ENCODE results near the gene ANKRD55.
"Not testable (repeated sequence)": the region's sequence is repeated elsewhere in the genome, so short reads cannot be mapped to it uniquely, and the experiment has no call there.

Gene ANKRD55

DNA sequence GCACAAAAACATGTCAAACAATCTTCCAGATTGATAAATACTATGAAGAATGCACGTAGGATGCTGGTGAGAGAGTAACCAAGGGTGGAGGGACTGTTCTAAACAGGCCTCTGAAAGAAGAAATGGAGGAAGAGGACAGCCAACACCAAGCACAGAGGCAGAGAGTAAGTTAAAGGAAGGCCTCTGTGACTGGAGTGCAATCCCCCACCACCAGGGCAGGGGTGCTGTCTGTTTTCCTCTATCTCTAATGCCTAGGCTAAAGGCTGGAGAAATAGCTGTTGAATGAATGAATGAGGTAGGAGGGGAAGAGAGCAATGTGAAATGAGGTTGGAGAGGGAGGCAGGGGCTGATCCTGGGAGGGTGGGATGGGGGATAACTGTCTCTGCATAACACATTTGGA is 88.9 kb downstream of the ANKRD55 start:
- DNase-seq (ENCODE audit: low read depth in 2 of 2): no peak

DNA sequence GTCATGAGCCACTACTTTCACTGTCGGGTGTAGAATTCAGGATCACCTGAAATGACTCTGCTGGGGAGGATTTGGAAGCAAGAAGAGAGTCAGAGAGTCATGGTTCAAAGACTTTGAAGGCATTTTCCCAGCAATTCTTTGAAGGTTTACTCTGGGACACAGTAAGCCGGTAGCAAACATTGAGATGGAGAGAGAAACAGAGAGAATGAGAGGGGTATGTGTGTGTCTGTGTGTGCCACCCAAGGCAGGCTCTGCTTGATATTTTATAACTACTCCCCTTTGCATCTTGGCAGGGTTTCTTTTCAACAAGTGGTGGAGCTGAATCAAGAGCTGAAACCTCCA is 89.8 kb downstream of the ANKRD55 start:
- no peak for DNase-seq (ENCODE audit: low read depth in 2 of 2)

DNA sequence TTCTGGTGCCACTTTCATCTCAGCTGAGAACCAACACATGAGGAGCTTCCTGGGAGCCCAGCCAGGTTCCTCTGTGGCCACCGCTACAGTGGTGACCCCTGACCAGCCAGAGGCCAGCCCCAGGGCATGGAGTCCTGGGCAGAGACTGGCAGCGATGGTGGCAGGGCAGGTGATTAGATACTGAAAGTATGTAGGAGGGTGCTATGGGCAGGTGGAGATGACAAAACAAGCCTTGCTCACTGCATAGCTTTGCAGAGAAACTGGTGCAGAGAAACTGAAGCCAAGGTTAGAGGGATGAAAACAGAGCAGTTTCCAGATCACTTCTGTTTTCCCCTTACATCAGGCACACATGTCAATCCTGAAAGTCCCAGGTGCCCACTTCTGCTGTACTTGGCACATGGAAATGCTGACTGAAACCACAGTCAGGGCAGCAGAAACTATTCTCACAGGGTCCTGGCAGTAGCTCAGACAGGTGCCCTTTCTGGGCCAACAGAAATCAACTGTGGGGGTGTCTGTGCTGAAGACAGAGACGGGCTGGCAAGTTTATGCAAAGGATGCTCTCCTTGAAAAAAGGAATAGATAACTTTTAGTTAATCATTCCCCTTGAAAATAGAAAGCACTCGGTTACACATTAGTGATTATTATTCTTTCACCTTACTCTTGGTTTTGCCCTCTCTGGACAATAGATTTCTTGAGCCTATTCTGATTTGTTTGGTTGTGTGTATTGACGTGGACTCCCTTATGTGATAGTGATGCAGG is 90.3 kb downstream of the ANKRD55 start:
- DNase-seq (ENCODE audit: low read depth in 2 of 2): no peak

DNA sequence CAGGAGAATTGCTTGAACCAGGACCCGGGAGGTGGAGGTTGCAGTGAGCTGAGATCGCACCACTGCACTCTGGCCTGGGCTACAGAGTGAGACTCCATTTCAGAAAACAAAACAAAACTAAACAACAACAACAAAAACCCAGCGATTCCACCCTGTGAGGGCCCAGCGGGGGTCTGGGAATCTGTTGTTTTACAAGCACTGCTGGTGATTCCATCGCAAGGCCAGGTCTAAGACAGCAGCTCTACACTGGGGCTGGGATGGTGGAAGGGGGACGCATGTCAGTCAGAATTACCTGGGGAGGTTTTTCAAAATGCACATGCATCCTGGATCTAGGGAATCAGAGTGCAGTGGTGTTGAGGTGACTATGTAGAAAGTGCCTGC is 90.9 kb downstream of the ANKRD55 start:
- no peak for DNase-seq (ENCODE audit: low read depth in 2 of 2)

DNA sequence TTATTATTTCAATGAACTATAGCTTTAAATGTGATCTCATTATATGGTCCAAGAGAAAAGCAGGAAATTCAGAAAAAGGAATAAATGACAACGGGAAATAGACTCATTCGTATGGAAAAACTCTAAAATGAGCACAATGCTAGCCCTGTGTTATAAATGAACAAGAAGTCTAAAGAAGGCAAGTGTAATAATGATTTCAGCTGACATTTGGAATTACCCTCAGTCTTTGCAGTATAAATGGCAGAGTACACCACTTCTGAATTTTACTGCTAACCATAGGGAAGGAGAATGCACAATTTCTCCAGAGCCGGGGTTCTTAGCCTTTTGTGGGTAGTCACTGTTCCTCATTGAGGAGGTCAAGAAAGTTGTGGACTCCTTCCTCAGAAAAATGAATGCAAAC is 93.1 kb downstream of the ANKRD55 start:
- DNase-seq (ENCODE audit: low read depth in 2 of 2): no peak

DNA sequence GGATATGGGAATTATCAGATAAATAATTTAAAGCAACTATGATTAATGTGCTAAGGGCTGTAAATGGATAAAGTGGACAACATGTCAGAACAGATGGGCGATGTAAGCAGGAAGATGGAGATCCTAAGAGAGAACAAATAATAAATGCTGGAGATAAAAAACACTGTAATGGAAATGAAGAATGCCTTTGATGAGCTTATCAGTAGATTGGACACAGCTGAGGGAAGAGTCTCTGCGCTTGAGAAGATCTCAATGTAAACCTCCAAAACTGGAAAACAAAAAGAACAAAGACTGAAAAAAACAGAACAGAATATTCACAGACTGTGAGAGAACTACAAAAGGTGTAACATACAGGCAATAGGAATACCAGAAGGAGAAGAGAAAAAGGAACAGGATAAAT is 102.5 kb downstream of the ANKRD55 start:
- no peak for DNase-seq (ENCODE audit: low read depth in 2 of 2)

DNA sequence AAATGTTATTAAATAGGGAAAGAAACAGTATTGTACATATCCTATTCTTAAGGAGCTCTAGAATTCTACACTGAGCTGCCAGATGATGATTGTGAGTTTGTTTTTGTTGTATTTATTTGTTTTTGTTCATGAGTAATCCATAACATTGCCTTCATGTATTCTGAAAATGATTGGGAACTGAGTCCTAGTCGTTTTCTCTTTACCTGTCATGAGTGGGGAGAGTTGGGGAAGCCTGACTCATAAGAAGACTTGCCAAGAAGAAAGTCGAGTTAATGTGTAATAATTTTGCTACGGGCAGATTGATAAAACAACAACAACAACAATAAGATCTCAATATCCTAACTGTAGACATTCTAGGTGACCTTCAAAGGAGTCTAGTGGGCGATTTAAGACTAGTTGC is 103.8 kb downstream of the ANKRD55 start:
- no peak for DNase-seq (ENCODE audit: low read depth in 2 of 2)

DNA sequence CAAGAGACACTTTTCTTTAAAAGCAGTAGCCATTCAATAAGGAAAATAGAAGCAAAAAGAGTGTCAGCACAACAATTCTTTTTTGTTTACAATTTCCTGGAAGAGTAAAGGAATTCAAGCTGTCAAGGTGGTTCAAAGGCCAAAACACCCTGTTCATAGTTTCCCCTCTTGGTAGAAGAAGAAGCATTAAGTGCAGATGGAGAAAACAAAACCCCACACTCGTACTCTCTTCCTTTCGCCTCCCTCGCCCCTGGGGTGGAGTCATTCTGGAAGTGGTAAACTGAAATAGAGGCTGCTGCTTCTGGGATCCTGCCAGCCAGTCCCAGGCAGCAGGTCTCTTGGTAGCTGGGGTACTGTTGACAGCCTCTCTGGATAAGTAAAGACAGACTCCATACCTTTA is 105.0 kb downstream of the ANKRD55 start:
- DNase-seq (ENCODE audit: low read depth in 2 of 2): no peak

DNA sequence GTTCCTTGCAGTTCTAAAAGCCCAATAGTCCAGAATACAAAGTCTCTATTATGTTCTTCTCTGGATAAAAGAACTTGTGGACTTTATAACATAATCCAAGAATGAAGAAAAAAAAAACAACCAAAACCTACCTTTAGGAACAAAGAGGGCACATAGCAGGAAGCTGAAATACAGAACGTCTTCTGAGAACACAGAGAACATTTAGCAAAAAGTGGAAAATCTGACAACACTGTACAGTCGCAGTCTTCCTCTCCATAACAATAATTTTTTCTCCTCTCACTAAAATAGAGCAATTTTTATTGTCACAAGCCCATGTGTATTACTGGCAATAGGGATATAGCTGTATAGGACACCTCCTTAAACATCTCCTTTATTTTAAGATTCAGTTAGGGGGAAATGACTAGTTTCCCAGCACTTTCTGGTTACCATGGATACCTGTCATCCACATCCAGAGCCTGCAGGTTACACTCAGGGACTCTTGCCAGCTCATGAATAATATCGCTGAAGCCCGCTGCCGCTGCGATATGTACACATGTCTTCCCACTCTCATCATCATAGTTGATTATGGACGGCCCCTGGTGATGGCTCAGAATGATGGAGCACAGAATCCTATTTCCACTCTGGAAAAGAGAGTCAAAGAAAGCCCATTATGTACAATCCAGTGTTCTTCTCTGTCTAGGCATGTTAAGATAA is 106.5 kb downstream of the ANKRD55 start:
- DNase-seq (ENCODE audit: low read depth in 2 of 2): no peak

DNA sequence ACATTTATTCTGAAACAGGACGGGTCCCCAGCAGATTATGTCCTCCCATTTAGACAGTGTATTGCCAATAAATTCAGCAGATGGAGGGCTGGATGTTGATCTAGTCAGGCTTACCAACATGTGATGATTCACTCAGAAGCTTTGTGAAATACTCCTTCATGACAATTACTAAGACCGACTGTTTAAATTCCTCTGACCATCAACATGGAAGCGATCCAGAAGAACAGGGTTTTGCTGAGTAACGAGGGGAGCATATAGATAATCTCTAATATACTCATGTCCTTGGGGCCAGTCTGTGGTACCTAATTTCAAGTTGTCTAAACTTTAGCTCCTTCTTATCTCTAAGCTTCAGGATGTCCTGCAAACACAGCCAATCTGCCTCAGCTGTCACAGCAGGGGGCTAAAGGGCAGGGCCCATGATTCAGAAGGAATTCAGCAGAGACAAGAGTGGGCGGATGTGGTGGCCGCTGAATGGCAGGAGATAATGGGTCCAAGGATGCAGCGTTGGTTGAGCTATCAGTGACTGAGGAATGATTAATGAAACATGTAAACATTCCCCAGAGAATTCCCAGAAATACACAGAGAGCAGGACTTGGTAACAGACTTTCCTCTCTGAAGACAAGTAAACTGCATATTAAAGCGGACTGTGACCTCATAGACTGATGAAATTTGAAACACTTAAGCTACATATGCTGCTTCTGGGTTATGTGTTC is 109.4 kb downstream of the ANKRD55 start:
- DNase-seq (ENCODE audit: low read depth in 2 of 2): no peak

DNA sequence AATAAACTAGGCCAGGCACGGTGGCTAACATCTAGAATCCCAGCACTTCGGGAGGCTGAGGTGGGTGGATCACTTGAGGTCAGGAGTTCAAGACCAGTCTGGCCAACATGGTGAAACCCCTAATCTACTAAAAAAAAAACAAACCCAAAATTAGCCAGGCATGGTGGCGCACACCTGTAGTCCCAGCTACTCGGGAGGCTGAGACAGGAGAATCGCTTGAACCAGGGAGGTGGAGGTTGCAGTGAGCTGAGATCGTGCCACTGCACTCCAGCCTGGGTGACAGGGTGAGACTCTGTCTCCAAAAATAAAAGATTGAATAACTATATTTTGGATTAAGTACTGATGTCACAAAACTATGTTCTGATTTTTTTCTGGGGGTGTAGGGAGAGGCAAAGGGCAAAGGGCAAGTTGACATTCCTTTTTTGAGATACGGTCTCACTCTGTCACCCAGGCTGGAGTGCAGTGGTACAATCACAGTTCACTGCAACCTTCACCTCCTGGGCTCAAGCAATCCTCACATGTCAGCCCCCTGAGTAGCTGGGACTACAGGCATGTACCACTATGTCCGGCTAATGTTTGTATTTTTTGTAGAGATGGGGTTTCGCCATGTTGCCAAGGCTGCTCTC is 110.7 kb downstream of the ANKRD55 start:
- DNase-seq (ENCODE audit: low read depth in 2 of 2): not testable (repeated sequence)

DNA sequence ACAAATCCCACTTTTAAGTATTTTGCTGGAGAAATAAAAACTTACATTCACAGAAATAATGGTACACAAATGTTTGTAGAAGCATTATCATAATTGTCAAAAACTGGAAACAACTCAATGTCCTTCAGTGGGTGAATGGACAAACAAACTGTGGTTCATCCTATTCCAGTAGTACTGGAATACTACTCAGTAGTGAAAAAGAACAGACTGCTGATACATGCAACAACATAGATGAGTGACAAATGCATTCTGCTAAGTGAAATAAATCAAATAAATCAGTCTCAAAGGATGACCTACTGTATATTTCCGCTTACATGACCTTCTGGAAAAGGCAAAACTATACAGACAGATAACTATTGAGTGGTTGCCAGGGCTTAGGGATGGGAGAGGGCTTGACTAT is 114.1 kb downstream of the ANKRD55 start:
- DNase-seq (ENCODE audit: low read depth in 2 of 2): no peak

DNA sequence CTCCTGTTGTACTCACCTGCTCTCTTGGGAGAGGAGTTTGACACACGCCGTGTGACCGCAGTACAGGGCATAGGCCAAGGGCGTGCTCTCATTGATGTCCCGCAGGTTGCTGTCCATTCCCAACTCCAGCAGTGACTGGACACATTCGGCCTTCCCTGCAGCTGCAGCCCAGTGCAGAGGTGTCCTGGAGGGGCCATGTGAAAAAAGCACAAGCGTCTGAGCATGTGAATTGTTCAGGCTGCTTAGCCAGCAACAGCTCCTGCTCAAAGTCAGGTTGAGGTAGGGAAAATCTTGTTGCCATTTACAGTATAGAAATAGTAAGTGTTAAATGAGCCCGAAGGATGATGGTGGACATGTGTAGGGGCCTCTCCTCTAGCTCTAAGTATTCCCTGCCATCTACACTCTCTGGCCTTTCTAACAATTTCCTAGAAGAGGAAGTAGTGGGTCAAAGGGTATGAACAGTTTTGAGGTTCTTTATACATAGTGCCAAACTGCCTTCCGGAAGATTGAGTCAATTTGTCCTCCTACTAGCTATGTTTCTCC is 116.5 kb downstream of the ANKRD55 start:
- no peak for DNase-seq (ENCODE audit: low read depth in 2 of 2)

DNA sequence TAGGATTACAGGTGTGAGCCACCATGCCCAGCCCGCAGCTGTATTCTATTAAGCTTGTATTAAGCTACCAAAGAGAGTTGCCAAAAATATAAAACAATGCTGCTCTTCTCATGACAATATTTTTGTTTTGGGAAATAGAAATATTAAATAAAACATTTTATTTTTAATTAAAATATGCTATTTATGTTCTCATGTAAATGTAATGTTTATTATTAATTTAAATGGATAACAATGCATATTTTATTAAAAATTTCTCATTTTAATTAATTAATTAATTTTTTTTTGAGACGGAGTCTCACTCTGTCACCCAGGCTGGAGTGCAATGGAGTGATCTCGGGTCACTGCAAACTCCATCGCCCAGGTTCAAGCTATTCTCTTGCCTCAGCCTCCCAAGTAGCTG is 117.5 kb downstream of the ANKRD55 start:
- DNase-seq (ENCODE audit: low read depth in 2 of 2): no peak

DNA sequence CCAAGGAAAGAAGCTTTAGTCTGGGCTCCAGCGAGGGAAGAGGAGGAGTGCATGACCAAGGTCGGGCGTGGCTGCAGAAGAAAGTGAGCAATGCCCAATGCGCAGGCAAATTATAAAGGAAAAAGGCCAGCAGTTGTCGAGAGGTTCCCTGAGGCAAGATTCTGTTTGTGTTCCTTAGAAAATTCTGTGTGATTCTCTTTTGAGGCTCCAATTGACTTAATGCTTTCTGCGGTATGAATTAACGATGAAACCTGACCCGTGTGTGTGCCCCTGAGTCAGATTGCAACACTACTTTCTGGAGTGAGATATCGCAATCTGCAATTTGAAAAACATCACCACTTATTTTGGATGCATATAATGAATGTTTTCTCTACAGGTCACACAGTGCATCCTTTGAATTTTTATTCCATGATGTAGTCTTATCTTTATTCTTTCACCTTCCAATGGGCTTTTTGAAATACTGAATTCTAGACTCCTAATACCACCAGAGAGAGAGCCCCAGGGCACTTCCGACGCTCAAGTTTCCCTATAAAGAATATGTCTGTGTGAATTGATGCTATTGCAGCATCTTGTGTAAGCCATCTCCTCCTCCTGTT is 120.5 kb downstream of the ANKRD55 start:
- DNase-seq (ENCODE audit: low read depth in 2 of 2): no peak

DNA sequence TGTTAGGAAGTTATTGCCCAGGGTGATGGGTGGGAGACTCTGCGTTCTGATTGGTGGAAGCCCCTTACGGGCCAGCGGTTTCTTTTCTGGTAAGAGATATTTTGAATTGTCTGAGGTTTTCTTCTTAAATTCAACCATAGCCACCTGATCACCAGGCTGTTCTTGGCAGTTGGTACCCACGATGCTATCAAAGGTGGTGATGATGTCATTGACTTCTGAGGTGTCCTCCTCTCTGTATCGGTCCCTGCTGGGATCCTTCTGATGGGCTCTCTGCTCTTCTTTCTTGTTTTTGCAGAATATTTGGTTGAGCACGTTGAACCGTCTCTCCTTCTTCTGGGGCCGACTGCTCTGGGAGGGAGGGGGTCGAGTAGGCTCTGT is 121.7 kb downstream of the ANKRD55 start:
- no peak for DNase-seq (ENCODE audit: low read depth in 2 of 2)

DNA sequence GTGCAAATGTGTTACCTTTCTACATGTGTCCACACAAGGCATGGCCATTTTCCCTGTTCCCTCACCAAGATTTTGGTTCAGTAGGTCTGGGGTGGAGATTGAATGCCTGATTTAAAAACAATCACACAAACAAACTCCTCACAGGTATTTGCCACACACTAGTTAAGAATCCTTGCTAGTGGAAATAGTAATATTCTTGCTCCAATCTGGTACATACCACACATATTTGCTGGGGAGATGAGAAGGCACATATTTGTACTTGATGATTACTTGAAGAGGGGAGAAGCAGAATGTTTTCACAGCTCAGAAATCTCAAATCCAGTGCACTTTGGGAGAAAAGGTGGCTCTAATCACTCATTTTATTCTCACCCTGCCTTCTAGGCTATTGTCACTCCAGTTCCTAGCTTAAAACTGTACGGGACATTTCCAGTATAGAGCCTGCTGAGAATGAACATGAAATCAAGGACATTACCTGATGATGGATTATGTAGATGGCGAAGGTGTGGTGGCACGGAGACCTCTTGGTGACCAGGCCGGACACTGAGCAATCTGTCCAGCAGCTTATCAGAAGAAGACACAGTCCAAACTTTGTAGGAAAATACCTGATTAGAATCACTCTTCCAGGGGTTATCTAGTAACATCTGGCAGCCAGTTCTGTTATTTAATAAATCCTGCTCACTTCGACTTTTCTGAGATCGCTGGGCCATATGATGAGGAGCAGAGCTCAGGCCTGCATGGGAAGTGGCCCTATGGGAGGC is 122.3 kb downstream of the ANKRD55 start:
- DNase-seq (ENCODE audit: low read depth in 2 of 2): no peak

DNA sequence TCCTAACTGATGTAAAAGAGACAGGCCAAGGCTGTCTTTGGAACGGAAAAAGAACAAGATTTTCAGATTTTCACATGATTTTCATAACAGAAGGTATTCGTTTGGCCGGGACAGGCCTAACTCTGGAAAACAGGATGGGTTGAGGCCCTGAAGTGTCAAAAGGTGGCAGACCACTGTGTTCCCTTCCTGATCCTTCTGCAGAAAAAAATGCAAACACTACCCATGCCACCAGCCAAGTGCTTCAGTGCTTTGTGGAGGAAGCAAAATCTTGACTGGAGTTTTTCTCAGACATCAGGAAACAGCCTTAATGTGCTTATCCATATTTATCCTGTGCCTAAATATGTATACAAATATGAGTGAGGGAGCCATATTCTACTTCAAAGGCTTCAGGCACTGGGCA is 124.9 kb downstream of the ANKRD55 start:
- no peak for DNase-seq (ENCODE audit: low read depth in 2 of 2)

DNA sequence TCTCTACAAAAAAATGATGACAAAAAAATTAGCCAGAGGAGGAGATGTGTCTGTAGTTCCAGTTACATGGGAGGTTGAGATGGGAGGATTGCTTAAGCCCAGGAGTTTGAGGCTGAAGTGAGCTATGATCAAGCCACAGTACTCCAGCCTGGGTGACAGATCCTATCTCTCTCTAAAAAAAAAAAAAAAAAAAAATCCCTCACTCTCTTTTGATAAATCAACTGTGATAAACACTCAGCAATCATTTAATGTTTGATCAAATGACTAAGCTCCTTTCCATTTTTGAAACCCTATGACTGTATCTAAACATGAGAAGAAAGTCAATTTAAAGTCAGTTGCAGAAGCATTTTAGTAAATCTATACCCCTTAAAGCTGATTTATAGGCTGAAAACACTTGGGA is 126.3 kb downstream of the ANKRD55 start:
- no peak for DNase-seq (ENCODE audit: low read depth in 2 of 2)

DNA sequence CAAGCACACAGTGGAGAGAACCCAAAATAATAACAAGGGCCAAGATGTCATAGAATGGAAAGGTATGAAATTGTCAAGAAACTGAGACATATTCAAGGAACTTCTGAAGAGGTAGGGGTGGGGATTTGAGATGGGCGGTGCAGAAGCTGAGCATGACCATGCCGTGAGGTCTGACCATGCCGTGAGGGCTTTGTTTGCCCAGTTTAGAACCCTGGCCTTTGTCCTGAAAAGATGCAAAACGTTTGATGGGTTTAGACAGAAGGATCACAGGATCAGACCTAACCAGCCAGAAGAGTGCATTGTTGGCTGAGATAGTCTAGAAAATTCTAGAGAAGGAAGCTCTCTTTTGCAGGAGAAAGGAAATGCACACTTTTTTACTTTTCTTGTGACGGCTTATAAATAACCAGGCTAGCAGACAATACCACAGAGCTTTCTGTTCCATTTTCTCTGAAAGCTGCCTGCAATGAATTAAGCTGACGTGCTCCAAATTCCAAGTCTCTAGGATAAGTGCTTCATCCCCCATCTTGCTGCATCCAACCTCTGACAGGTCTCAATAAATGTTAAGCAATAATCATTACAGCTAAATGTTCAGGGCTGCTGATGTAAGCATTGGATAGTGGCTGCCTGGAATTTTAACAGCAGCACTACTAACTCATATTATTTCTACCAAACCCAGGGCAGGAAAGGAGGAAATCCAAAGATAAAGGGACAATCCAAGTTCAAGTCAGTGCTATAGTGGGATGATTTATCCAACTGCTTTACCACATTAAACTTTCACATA is 127.4 kb downstream of the ANKRD55 start:
- DNase-seq (ENCODE audit: low read depth in 2 of 2): no peak

Data from stimulated activated CD8-positive, alpha-beta memory T cell treated with anti-CD3 and anti-CD28 coated beads, Interleukin-2, amount 100 ng/mL, for 1 hour (primary cell).